HepG2 (cell line): ENCODE results near the gene SH2D7. TPM values are rescaled to one million over a fixed set of nuclear protein-coding genes. Genes with fewer than 3 reads are reported as not detected.

ENCODE experiments used
- CREB1 ChIP-seq, 2 experiments: fragments of 450-650 bp in 1 of 2; IDR thresholded peaks; 2 replicates each; pipeline ENCODE4 v1.6.1; 2016 to 2017; ENCODE audit warnings: control low read depth in 1 of 2, mild to moderate bottlenecking in 1 of 2, missing compliant biosample characterization in 1 of 2, missing genetic modification characterization in 1 of 2
- ZFP36L2 ChIP-seq: sonication (generic); formaldehyde crosslinking; IDR thresholded peaks from 2 replicates; pipeline ENCODE4 v1.4.0; 2020; ENCODE audit warnings: missing genetic modification reagents
- ZNF276 ChIP-seq: sonication (generic); formaldehyde crosslinking; IDR thresholded peaks from 2 replicates; pipeline ENCODE4 v1.4.0; 2020; ENCODE audit warnings: mild to moderate bottlenecking, low read depth, missing genetic modification reagents
- ZNF766 ChIP-seq: sonication (generic); formaldehyde crosslinking; IDR thresholded peaks from 2 replicates; pipeline ENCODE4 v1.5.0; 2020; ENCODE audit warnings: missing genetic modification reagents, borderline replicate concordance
- polyA plus RNA-seq, 8 experiments: library from polyadenylated mRNA; depleted of rRNA in 3 of 8; stranded (reverse) in 7 of 8; unstranded in 1 of 8; fragments of >200 nt; fragmentation: Illumina TruSeq in 4 of 8; extraction: Trizol in 4 of 8; gene quantifications; 2 replicates each; pipeline versions ENCODE4 v1.2.1 to v1.2.3, GENCODE V29; 2011 to 2016; ENCODE audit warnings: low read depth in 4 of 8, missing spikeins in 1 of 8, mixed read lengths in 1 of 8; ENCODE audit not compliant: insufficient read depth in 1 of 8
- total RNA-seq, 5 experiments: library from RNA; depleted of rRNA; stranded (reverse); fragments of >200 nt; fragmentation: Illumina TruSeq; extraction: Trizol; gene quantifications; 2 replicates each; pipeline ENCODE4 v1.2.3, GENCODE V29; 2016; ENCODE audit warnings: low read depth in 1 of 5
- TF ChIP-seq, protein P1 (sequence below): sonication (generic); formaldehyde crosslinking; IDR thresholded peaks from 2 replicates; pipeline ENCODE4 v1.8.0; 2022; ENCODE audit warnings: missing genetic modification reagents, mild to moderate bottlenecking, borderline replicate concordance
- TF ChIP-seq, protein P2 (sequence below): sonication (generic); formaldehyde crosslinking; IDR thresholded peaks from 2 replicates; pipeline ENCODE4 v1.8.1; 2022; ENCODE audit warnings: low read depth, mild to moderate bottlenecking, missing genetic modification reagents

SH2D7 gene
- total and polyA plus RNA-seq, 2 of the 13 experiments (the other 11 are each of a cell fraction or from before 2014, with no cell fraction given) = not detected

- TF ChIP-seq, protein P1, sequence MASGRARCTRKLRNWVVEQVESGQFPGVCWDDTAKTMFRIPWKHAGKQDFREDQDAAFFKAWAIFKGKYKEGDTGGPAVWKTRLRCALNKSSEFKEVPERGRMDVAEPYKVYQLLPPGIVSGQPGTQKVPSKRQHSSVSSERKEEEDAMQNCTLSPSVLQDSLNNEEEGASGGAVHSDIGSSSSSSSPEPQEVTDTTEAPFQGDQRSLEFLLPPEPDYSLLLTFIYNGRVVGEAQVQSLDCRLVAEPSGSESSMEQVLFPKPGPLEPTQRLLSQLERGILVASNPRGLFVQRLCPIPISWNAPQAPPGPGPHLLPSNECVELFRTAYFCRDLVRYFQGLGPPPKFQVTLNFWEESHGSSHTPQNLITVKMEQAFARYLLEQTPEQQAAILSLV (CRISPR knock-in tag) = no peak
- TF ChIP-seq, protein P2, sequence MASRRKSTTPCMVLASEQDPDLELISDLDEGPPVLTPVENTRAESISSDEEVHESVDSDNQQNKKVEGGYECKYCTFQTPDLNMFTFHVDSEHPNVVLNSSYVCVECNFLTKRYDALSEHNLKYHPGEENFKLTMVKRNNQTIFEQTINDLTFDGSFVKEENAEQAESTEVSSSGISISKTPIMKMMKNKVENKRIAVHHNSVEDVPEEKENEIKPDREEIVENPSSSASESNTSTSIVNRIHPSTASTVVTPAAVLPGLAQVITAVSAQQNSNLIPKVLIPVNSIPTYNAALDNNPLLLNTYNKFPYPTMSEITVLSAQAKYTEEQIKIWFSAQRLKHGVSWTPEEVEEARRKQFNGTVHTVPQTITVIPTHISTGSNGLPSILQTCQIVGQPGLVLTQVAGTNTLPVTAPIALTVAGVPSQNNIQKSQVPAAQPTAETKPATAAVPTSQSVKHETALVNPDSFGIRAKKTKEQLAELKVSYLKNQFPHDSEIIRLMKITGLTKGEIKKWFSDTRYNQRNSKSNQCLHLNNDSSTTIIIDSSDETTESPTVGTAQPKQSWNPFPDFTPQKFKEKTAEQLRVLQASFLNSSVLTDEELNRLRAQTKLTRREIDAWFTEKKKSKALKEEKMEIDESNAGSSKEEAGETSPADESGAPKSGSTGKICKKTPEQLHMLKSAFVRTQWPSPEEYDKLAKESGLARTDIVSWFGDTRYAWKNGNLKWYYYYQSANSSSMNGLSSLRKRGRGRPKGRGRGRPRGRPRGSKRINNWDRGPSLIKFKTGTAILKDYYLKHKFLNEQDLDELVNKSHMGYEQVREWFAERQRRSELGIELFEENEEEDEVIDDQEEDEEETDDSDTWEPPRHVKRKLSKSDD (CRISPR knock-in tag) = no peak
- TF ChIP-seq ZNF276 (CRISPR knock-in tag) (no peak), ZFP36L2 (CRISPR knock-in tag) (no peak), CREB1 (IDR thresholded peaks at IDR 0.05) (no peak), CREB1 (CRISPR knock-in tag; IDR thresholded peaks at IDR 0.05) (no peak), ZNF766 (no peak)
These were observed 45.5 kb upstream of the SH2D7 start (continued) for GRCh38 chr15:78046796-78047341.
